ENCODE results near the gene FAM78B.

The FAM78B gene

DNA sequence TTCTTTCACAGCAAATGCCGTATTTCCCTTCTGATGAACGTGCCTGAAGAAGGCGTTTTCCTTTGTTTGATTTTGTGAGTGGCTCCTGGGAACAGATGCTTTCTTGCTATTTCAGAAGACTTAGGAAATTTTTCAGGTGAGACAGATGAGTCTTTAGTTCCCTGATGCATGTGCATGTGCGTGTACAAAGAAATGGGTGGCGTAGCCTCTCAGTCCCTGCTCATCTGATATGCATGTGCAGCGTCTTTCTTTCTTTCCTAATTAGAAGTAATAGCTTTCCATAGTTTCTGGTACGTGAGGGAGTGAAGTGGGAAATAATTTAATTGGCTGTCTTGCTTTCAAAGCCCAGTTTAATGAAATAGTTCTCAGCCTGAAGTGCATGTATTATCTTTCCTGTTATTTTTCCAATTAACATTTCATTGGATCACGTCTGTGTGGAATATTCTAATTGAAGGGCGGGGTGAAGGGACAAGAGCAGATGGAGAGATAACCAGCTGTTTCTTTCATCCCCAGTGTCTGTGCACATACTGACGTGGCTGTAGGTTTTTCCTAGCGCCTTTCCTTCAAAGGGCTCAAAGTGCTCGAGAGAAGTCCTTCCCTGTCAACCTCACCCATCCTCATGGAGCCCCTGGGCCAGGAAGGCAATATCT is 104.3 kb downstream of the FAM78B start:
- no peak for DNase-seq

DNA sequence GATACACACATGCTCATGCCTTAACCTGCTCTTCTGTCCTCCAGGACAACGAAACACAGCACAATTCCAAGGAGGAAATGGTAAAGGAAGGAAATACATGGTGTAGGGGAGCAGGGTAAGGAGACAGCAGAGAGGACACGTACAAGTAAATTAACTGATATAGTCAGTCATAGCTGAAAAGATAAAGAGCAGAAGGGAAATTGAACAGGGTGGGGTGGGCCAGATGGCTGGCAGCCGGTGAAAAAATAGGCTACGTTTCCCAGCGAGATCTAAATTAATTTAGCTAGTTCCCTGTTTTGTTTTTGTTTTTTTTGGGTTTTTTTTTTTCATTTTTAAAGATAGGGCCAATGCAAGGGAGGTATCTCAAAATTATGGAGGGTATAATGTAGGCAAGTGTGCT is 109.2 kb downstream of the FAM78B start:
- no peak for DNase-seq

DNA sequence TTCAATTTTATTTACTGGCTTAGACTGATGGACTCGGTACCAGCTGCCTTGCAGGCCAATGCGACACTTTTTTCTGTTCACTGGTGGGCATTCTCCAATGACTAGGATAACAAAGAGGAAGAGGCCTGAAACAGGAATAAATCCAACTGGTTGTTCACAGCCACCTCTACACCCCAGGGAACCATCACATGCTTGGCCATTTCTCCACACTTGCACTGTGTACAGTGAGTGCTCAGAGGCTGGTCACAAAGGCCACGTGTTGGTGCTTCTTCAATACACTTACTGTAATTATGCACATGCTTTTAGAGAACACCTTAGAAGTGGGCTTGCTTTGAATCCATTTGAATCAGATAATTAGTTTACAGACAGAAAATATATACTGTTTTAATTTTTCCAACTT is 113.4 kb downstream of the FAM78B start:
- no peak for DNase-seq

DNA sequence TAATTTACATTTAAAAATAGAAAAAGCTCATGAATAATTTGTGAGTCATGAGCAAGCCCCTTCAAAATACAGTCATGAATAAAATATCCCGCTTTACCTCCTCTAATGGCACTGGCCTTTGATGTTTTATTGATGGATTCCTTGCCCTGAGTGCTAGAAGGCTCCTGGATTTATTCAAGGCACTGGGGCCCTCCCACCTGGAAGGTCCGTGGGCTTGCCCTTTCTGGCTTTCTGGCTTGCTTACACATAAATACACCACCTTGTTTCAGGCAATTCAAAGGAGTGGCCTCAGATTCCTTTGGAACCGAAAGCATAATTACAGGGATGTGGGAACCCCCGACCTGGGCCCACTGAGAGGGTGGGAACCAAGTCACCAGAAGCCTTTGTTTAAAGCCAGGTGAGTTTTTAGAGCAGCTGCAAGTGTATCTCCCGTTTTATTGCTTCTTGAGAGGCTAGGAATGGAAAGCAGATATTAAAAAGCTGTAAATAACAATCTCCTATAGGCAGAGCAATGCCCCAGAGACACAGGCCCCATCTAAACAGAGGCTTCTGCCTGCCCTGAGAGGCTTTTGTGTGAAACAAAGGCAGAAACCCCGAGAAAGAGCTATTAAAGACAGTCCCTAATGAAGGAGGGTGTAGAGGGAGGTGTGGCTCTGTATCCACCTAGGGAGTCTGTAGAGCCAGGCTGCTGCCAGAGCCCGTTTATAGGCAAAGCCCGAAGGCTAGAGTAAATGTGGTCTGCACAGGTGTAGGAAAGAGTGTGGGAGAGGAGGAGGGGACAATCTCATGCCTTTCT is 126.4 kb downstream of the FAM78B start:
- no peak for DNase-seq

DNA sequence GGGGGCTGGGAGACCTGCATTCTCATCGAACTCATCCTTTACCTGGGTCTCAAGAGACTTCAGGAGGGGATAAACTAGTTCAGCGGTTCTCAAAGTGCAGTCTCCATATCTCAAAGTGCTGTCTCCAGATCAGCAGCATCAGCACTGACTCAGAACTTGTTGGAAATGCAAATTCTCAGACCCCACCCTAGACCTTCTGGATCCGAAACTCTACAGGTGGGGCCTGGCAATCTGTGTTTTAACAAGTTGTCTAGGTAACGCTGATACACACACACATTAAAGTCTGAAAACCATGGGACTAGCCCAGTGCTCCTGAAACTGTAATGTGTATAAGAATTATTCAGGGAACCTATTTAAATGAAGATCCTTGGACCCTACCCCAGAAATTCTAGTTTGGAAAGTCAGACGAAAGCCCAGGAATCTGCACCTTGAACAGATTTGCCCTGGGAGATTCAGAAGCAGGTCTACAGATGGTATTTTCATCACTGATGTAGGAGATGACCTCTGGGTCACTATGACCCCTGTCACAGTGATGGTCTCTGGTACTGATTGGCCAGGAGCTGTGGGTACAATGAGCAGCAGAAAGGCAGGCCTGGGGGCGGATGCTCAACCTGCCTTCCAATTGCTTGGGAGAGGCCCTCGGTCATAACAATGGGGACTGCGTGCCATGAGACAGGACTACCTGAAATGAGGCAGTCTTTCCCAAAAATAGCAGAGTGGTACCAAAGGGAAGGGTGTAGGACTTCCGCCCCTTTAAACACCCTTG is 127.2 kb downstream of the FAM78B start:
- no peak for DNase-seq

DNA sequence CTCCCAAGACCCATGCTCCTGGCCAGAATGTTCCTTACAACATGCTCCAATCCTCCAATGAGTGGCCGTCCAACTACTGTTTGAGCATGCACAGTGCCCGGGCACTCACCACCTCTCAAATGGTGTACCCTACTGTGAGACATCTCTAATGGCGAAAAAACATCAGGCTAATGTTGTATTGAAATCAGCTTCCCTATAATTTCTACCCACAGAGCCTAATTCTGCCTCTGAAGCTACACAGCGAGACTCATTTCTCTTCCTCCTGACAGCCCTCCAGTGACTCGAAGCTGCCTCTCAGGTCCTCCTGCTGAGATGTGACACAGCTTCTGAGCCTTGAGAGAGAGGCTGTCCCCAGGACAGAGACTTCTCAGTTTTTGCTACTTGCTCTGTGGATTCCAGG is 130.7 kb downstream of the FAM78B start:
- DNase-seq: no peak

DNA sequence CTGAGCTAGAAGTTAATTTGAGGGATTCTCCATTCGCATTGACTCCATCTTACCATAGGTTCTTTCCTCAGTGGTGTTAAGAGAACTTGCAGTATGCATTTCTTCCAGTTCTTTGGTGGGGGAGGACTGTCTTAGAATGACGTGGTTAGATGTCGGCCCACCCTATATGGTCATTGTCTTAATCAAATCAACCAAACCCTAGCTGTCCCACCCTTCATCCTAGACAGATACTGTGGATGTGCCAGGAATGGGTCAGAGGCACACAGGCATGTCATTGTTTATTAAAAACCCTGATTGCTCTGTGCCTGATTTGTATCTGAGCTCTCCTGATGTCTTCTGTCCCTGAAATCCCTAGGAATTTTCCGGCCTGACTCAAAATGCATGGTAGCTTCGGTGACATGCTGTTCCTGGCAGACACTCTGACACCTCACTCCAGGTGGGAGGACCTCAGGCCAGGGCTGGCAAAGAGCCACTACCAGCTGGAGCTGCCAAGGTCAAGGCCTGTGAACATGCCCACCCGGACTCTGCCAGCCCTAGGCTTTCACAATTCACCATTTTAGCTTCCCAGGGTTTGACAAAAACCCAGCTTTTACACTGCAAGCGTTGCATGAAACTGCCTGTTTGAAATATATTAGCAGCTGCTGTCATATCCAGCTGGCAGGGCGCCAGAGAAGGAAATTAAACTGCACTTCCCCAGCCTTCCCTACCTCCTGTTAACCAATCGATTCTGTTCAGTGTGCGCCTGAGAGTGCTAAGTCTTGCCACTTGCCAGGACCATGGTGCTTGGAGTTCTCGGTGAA is 134.0 kb downstream of the FAM78B start:
- DNase-seq: no peak

DNA sequence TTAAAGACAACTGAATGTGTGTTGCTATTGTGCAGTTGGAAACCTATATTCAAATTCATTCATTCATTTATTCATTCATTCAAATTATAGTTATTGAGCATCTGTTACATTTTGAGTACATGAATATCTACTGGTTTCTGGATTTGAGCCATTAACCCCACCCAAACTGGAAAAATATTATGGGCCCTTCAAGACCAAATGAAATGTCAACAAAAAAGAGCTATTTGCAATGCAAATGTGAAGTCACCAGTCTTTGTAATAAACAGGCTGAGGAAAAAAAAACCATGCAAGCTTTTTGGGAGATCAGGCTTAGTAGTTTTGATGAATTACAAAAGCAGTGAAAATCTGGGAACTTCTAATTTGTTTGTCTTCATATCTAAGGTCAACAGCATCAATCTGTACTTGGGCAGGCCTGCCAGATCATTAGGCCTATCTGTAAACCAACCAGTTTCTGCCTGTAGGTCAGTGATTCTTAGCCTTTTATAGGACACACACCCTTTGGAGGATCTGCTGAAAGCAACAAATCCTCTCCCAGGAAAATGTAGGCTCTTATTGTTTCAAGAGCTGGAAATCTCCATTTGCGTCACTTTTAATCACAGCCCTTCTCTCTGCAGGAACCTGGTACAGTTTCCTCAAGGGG is 134.7 kb downstream of the FAM78B start:
- no peak for DNase-seq

DNA sequence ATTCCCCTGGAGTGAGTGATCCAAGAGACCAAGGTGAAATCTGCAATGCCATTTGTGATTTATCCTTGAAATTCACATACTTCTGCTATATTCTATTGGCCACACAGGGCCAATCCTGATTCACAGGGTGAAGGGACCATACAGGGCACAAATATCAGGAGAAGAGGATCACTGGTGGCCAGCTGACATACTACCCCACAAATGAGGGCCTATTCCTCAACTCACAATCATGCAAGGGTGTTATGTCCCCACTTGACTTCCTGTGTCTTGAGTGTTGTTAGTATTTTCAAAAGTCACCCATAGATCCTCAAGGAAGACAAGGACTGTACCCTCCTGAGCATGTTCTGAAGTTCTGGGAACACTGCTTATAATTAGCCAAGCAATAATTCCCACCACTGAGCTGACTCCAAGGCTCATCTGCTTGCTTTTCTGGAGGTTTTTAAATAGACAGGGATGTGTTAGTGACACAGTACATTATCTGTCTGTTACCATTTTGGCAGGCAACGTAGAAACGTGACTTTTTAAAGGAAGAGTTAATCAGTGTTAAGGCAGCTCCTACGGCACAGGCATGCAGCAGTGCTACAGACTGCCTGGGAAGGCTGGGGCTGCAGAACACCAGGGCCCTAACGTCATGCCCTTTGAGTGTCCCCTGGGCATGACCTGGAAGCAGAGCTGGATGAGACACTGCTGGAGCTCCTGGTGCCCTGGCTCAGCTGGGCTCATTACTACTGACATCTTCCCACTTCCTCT is 137.4 kb downstream of the FAM78B start:
- DNase-seq: no peak

DNA sequence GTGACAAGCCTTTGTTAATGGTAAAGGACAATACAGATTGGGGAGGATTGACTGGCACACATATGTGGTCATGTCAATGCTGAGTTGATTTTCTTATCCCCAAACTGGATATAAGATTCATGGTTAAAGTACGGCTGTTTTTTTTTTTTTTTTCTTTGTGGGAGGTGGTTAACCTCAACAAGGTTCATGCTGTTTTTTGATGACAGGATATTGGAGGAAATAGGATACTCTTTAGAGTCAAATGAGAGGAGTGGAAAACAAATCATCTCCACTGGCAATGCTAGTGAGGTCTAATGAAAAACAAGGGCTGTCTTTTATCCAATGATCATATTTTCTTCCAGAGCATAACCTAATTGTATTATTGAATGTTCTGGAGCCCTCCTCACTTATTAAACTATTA is 140.2 kb downstream of the FAM78B start:
- DNase-seq: no peak

DNA sequence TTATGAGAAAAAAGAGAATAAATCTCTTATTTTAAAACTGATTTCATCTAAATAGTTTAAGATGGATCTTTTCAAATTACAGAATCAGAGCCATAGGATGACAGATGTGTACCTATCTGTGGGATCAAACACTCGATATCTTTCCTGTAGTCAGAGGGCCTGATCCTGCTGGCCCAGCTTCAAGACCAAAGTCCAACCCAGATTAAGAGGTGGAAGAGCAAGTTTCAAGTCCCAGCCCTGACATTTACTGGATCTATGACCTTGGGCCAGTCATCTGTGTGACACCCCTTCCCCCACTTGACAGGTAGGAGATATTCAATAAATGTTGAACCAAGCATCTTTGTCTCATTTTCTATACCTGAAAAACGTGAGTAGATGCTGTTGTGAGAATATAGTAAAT is 140.7 kb downstream of the FAM78B start:
- no peak for DNase-seq

DNA sequence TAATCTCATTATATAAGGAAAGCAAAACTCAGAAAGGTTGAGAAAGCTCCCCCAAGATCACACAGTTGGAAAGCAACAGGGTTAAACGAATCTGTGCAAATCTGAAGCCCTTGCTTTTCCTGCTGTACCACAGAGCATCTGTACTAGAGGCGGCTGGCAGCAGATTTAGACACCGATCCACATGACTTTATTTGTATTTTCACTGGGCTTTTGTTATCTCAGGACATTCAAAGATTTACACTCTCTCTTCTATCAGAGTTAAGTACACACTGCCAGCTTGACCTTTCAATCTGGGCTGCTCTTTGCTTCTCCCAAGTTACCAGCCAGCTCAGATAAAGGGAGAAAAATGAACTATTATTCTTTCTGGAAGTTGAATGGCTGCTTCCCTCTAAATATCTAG is 146.6 kb downstream of the FAM78B start:
- DNase-seq: no peak

Data from activated gamma-delta T cell treated with Interleukin-2 at 50 U/mL for 16 hours (primary cell).